Endothelial cell of umbilical vein (primary cell): ENCODE measurements around the gene NBEA. TPM values are rescaled to one million over a fixed set of nuclear protein-coding genes. Genes with fewer than 3 reads are reported as not detected.

ENCODE experiments used
- BruUV-seq: library from RNA; stranded (reverse); fragments of 400-500 nt; replicated peaks from 2 replicates; lab custom pipeline; 2021; lab: Mats Ljungman, UMichigan
- CTCF ChIA-PET: fragments of 300-600, 350-600 bp; sonication (Branson Sonifier 250); formaldehyde crosslinking; loops from one replicate; lab custom pipeline; 2021; ENCODE audit warnings: antibody characterized with exemption, inconsistent platforms; lab: Charles Lee
- POLR2A ChIA-PET: fragments of 300-600, 350-600 bp; sonication (Branson Sonifier 250); formaldehyde crosslinking; loops from one replicate; lab custom pipeline; 2021; ENCODE audit warnings: antibody characterized with exemption, inconsistent platforms; lab: Charles Lee
- DNase-seq: peaks from one replicate; pipeline ENCODE4 v3.0.0-alpha.2; 2011; ENCODE audit warnings: low read depth, low spot score
- FAIRE-seq: peaks from 2 replicates; lab custom pipeline; 2011; peaks lifted over from hg19 to GRCh38; lab: Jason Lieb, UNC
- H2AFZ ChIP-seq: 2 replicates; pipeline ENCODE4 v1.6.0; 2012; ENCODE audit warnings: low read depth, low read length, control low read depth, inconsistent platforms
- H3K27ac ChIP-seq: 2 replicates; pipeline ENCODE4 v1.5.1; 2011; ENCODE audit warnings: low read depth, mild to moderate bottlenecking, control low read depth, low read length, moderate library complexity; ENCODE audit not compliant: insufficient read depth
- H3K27me3 ChIP-seq, 2 experiments: 2 replicates each; pipeline versions ENCODE4 v1.6.0 to v1.6.1; 2011; ENCODE audit warnings: low read length in 2 of 2, mixed read lengths in 1 of 2; ENCODE audit not compliant: control insufficient read depth in 2 of 2, insufficient read depth in 2 of 2
- H3K36me3 ChIP-seq, 2 experiments: 2 replicates in 1 of 2; 3 replicates in 1 of 2; pipeline ENCODE4 v1.5.1; 2011; ENCODE audit warnings: low read length in 2 of 2, mild to moderate bottlenecking in 1 of 2, moderate library complexity in 1 of 2; ENCODE audit not compliant: control insufficient read depth in 2 of 2, insufficient read depth in 2 of 2; ENCODE audit errors: extremely low read depth in 1 of 2
- H3K4me1 ChIP-seq: 3 replicates; pipeline ENCODE4 v1.5.1; 2011; ENCODE audit warnings: mild to moderate bottlenecking, low read length; ENCODE audit not compliant: control insufficient read depth, insufficient read depth; ENCODE audit errors: extremely low read depth
- H3K4me2 ChIP-seq: 2 replicates; pipeline ENCODE4 v1.6.1; 2011; ENCODE audit warnings: low read length, control low read depth, mixed read lengths; ENCODE audit not compliant: insufficient read depth
- H3K4me3 ChIP-seq, 3 experiments: fragments of 200-600 bp in 1 of 3; sonication (generic), shearing (Covaris generic) in 1 of 3; replicated peaks in 1 of 3; 2 replicates each; pipeline ENCODE4 v1.5.1; 2011 to 2016; ENCODE audit warnings: control low read depth in 3 of 3, low read length in 3 of 3, mild to moderate bottlenecking in 2 of 3, inconsistent platforms in 1 of 3, low read depth in 1 of 3, moderate library complexity in 1 of 3; ENCODE audit not compliant: insufficient read depth in 1 of 3
- H3K79me2 ChIP-seq: 2 replicates; pipeline ENCODE4 v1.6.0; 2012; ENCODE audit warnings: low read length, inconsistent platforms; ENCODE audit not compliant: control insufficient read depth, insufficient read depth
- H3K9ac ChIP-seq: replicated peaks from 2 replicates; pipeline ENCODE3; 2011; ENCODE audit warnings: low read length, control low read depth; ENCODE audit not compliant: insufficient read depth; ENCODE audit errors: extremely low read depth
- H3K9me1 ChIP-seq: replicated peaks from 3 replicates; pipeline ENCODE4 v1.6.0; 2011; ENCODE audit warnings: mild to moderate bottlenecking, low read length; ENCODE audit not compliant: control insufficient read depth, insufficient read depth; ENCODE audit errors: extremely low read depth
- H3K9me3 ChIP-seq: replicated peaks from 2 replicates; pipeline ENCODE4 v1.5.1; 2012; ENCODE audit warnings: low read length, inconsistent platforms; ENCODE audit not compliant: control insufficient read depth, insufficient read depth
- H4K20me1 ChIP-seq: replicated peaks from 2 replicates; pipeline ENCODE3; 2011; ENCODE audit warnings: mild to moderate bottlenecking, low read length; ENCODE audit not compliant: control insufficient read depth, insufficient read depth; ENCODE audit errors: extremely low read depth
- EZH2 ChIP-seq: IDR thresholded peaks from 2 replicates; pipeline ENCODE4 v1.6.1; 2012; ENCODE audit warnings: borderline replicate concordance, low read depth, mild to moderate bottlenecking, moderate library complexity, low read length, inconsistent platforms; ENCODE audit not compliant: severe bottlenecking
- FOS ChIP-seq: IDR thresholded peaks from 2 replicates; pipeline ENCODE4 v1.6.1; 2011; ENCODE audit warnings: mild to moderate bottlenecking, low read length, moderate library complexity, borderline replicate concordance; ENCODE audit not compliant: insufficient read depth
- GATA2 ChIP-seq: IDR thresholded peaks from 2 replicates; pipeline ENCODE4 v1.7.0; 2011; ENCODE audit warnings: low read depth, mild to moderate bottlenecking, moderate library complexity, mixed read lengths, low read length; ENCODE audit not compliant: insufficient read length, insufficient read depth
- JUN ChIP-seq: IDR thresholded peaks from 2 replicates; pipeline ENCODE4 v1.6.1; 2011; ENCODE audit warnings: borderline replicate concordance, low read depth; ENCODE audit not compliant: insufficient read length, insufficient read depth
- MAX ChIP-seq: IDR thresholded peaks from 2 replicates; pipeline ENCODE4 v1.6.1; 2011; ENCODE audit not compliant: insufficient read depth, insufficient read length
- MYC ChIP-seq: IDR thresholded peaks from one replicate; pipeline ENCODE4 v1.6.1; 2011; ENCODE audit warnings: mild to moderate bottlenecking, low read depth, low read length
- POLR2A ChIP-seq: IDR thresholded peaks from 2 replicates; pipeline ENCODE4 v1.6.1; 2012; ENCODE audit warnings: low read depth, mild to moderate bottlenecking, control low read depth, low read length
- POLR2AphosphoS5 ChIP-seq: IDR thresholded peaks from 2 replicates; pipeline ENCODE4 v1.6.1; 2012; ENCODE audit warnings: low read depth, mild to moderate bottlenecking, control low read depth, low read length, moderate library complexity; ENCODE audit not compliant: insufficient read depth
- dilution Hi-C: fragments of 300-500 bp; cut with MboI; formaldehyde crosslinking; loops from one replicate; pipeline ENCODE4 v1.15.0; 2019; ENCODE audit warnings: low sequenced_read_pairs; ENCODE audit not compliant: extremely low pct_ligation_motif_present
- intact Hi-C: fragments of 100-400 bp; cut with micrococcal nuclease; formaldehyde crosslinking; loops from one replicate; pipeline ENCODE4 v1.10.0; 2022
- polyA plus RNA-seq, 4 experiments: library from polyadenylated mRNA; depleted of rRNA in 3 of 4; stranded (reverse) in 3 of 4; unstranded in 1 of 4; fragments of >200 nt; gene quantifications; 2 replicates each; pipeline versions ENCODE4 v1.2.1 to v1.2.3, GENCODE V29; 2011 to 2012; ENCODE audit warnings: missing spikeins in 1 of 4
- total RNA-seq: library from RNA; stranded (reverse); gene quantifications from 2 replicates; pipeline ENCODE4 v1.2.3, GENCODE V29; 2021
- TF ChIP-seq, protein P1 (sequence below), 2 donors: IDR thresholded peaks; 1 replicate in 1 of 2; 2 replicates in 1 of 2; pipeline ENCODE4 v1.5.1; 2011; ENCODE audit warnings: low read length in 2 of 2, mild to moderate bottlenecking in 2 of 2, moderate library complexity in 2 of 2, control low read depth in 1 of 2, inconsistent platforms in 1 of 2, low read depth in 1 of 2; ENCODE audit not compliant: insufficient read depth in 1 of 2; ENCODE audit errors: extremely low read depth in 1 of 2

Gene NBEA
- total and polyA plus RNA-seq, 2 donors (not counting 3 experiments of a cell fraction or from before 2014, with no cell fraction given) = 3.0 to 4.8 TPM

GRCh38 chr13:35465371-35465770 is 523.3 kb downstream of the NBEA start:
- H3K9me1 ChIP-seq = no peaks in the 10 kb centered on the region
- no peaks in the 10 kb centered on the region for H3K27me3 ChIP-seq
- no peak overlapping the region for H3K9ac ChIP-seq
- no peaks in the 10 kb centered on the region for H3K36me3 ChIP-seq
- POLR2A ChIA-PET = no interaction called here
- dilution Hi-C loops = no loop called here
- H3K4me2 ChIP-seq = no peak overlapping the region
- no peak overlapping the region for H3K27ac ChIP-seq
- no peaks in the 10 kb centered on the region for H3K9me3 ChIP-seq
- H3K79me2 ChIP-seq = no peaks in the 10 kb centered on the region
- H4K20me1 ChIP-seq = no peaks in the 10 kb centered on the region
- H3K4me3 ChIP-seq = no peak overlapping the region
- BruUV-seq = no TSS peak
- CTCF ChIA-PET = interaction anchor here (0.8 kb wide), 1 partner anchor 125 kb away, joined by 3 read pairs; no protein-coding TSS in a partner anchor
- intact Hi-C loops = no loop called here
- no peaks in the 10 kb centered on the region for H3K4me1 ChIP-seq
- TF ChIP-seq POLR2AphosphoS5 = no peak
- no peak for TF ChIP-seq MAX
- no peak for TF ChIP-seq MYC
- no peak for TF ChIP-seq EZH2
- TF ChIP-seq, protein P1, sequence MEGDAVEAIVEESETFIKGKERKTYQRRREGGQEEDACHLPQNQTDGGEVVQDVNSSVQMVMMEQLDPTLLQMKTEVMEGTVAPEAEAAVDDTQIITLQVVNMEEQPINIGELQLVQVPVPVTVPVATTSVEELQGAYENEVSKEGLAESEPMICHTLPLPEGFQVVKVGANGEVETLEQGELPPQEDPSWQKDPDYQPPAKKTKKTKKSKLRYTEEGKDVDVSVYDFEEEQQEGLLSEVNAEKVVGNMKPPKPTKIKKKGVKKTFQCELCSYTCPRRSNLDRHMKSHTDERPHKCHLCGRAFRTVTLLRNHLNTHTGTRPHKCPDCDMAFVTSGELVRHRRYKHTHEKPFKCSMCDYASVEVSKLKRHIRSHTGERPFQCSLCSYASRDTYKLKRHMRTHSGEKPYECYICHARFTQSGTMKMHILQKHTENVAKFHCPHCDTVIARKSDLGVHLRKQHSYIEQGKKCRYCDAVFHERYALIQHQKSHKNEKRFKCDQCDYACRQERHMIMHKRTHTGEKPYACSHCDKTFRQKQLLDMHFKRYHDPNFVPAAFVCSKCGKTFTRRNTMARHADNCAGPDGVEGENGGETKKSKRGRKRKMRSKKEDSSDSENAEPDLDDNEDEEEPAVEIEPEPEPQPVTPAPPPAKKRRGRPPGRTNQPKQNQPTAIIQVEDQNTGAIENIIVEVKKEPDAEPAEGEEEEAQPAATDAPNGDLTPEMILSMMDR (IDR thresholded peaks at IDR 0.05; ENCODE audit: extremely low read depth in 1 of 2, insufficient read depth in 1 of 2, low read depth in 1 of 2, low read length in 2 of 2) = no peak
- TF ChIP-seq JUN = no peak
- TF ChIP-seq GATA2 = no peak
- no peak for TF ChIP-seq POLR2A
- no peak for TF ChIP-seq FOS
- FAIRE-seq (no peak), DNase-seq (no peak)
- no peak overlapping the region for H2AFZ ChIP-seq
